Spinal cord (tissue), 10 donors: Measurements from ENCODE around the gene ALDH1A1. TPM values are rescaled to one million over a fixed set of nuclear protein-coding genes. Genes with fewer than 3 reads are reported as not detected.

Experiments
- DNase-seq, 6 donors: peaks; one replicate each; pipeline versions ENCODE4 v3.0.0 to v3.0.0-alpha.2; 2013 to 2015; ENCODE audit warnings: low spot score in 6 of 6, low read depth in 4 of 6
- H3K27ac ChIP-seq: one replicate; pipeline ENCODE4 v1.5.1; 2013; ENCODE audit warnings: low read depth, low read length, control low read depth
- H3K27me3 ChIP-seq: one replicate; pipeline ENCODE4 v1.6.1; 2013; ENCODE audit warnings: low read length; ENCODE audit not compliant: control insufficient read depth, insufficient read depth
- H3K36me3 ChIP-seq: one replicate; pipeline ENCODE4 v1.6.1; 2013; ENCODE audit warnings: low read length; ENCODE audit not compliant: control insufficient read depth, insufficient read depth
- H3K4me1 ChIP-seq: one replicate; pipeline ENCODE4 v1.6.1; 2013; ENCODE audit warnings: low read length; ENCODE audit not compliant: control insufficient read depth, insufficient read depth
- H3K4me3 ChIP-seq: one replicate; pipeline ENCODE4 v1.5.1; 2013; ENCODE audit warnings: low read depth, low read length, control low read depth
- H3K9me3 ChIP-seq: one replicate; pipeline ENCODE4 v1.6.1; 2013; ENCODE audit warnings: low read length; ENCODE audit not compliant: control insufficient read depth, insufficient read depth
- WGBS: methylation state at CpG from one replicate; pipeline ENCODE4 v1.1.5; 2013; ENCODE audit warnings: missing lambda C conversion rate; ENCODE audit not compliant: insufficient coverage; 5-methylcytosine and 5-hydroxymethylcytosine counted together
- polyA plus RNA-seq, 2 donors: library from polyadenylated mRNA; unstranded; fragments of 120-200 nt; gene quantifications; one replicate each; pipeline ENCODE4 v1.2.1, GENCODE V29; 2013; ENCODE audit not compliant: insufficient read length in 2 of 2
- total RNA-seq, 2 donors: library from RNA; depleted of rRNA in 1 of 2; stranded (reverse); fragments of 120-200 nt in 1 of 2; fragments of >200 nt in 1 of 2; gene quantifications; one replicate each; pipeline versions ENCODE4 v1.2.3 to v1.2.4, GENCODE V29; 2013 to 2014
- donor health status: healthy.

ALDH1A1 gene
- total and polyA plus RNA-seq, 4 donors, result 7.2 to 74.5 (median 18.5) TPM

DNA sequence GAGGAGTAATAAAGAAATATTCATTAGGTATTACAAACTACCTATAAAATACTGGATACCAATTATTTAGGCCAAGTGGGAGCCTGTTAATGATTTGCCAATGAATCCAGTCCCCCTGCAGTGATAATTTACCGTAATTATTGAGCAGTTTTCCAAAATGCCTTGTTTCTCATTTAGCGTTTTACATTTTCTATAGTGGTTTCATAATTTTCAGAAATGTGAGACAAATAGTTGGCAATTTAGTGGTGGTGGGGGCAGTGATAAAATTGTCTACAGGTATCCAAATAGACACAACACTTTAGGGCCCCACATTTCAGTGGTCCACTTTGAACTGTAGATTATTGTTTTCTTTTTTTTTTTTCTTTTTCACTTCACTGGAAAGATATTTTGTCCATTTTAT lies 27.3 kb upstream of the ALDH1A1 start:
- Histone ChIP-seq H3K4me1 (no peaks in the 10 kb centered on the region), H3K27ac (no peak overlapping the region), H3K4me3 (no peak overlapping the region), H3K36me3 (no peaks in the 10 kb centered on the region), H3K27me3 (no peaks in the 10 kb centered on the region), H3K9me3 (no peaks in the 10 kb centered on the region)
- no CpG with 5 or more reads among the region's 2 CpGs for WGBS
- peak in 1 of 6 donors; percentile 13 for DNase-seq

- no peak overlapping the region for H3K27ac ChIP-seq
- H3K27me3 ChIP-seq, result no peaks in the 10 kb centered on the region
- no CpG with 5 or more reads among the region's 1 CpG for WGBS
- no peaks in the 10 kb centered on the region for H3K36me3 ChIP-seq
- no peak overlapping the region for H3K4me3 ChIP-seq
- no peaks in the 10 kb centered on the region for H3K4me1 ChIP-seq
- no peak for DNase-seq
- H3K9me3 ChIP-seq, result no peaks in the 10 kb centered on the region
These were observed 26.7 kb upstream of the ALDH1A1 start for GRCh38 chr9:72979405-72980100.

GRCh38 chr9:72978744-72979143 lies 25.9 kb upstream of the ALDH1A1 start:
- DNase-seq, result peak in 1 of 6 donors; percentile 64
- Histone ChIP-seq H3K4me3 (no peak overlapping the region), H3K4me1 (no peaks in the 10 kb centered on the region), H3K9me3 (no peaks in the 10 kb centered on the region), H3K36me3 (no peaks in the 10 kb centered on the region), H3K27ac (no peak overlapping the region), H3K27me3 (no peaks in the 10 kb centered on the region)
- no CpG with 5 or more reads among the region's 1 CpG for WGBS

DNA sequence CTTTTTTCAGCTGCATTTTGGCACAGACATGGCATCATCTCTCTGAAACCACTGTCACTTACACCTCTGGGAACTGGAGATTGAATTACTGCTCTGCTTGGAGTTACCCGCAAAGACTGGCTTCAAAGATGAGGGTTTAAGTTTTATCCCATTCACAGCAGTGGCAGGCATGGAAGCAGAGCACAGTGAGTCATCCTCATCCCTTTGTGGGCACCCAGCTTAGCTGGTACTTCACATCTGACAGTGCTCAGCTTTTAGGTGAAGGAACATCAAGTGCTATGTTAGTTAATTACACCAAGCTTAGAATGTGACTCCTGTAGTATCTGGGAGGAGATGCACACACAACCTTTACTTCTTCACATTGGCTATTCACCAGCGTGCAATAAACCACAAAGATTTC lies 24.8 kb upstream of the ALDH1A1 start:
- Histone ChIP-seq H3K4me1 (no peaks in the 10 kb centered on the region), H3K36me3 (no peaks in the 10 kb centered on the region), H3K4me3 (no peak overlapping the region), H3K9me3 (no peaks in the 10 kb centered on the region), H3K27me3 (no peaks in the 10 kb centered on the region), H3K27ac (no peak overlapping the region)
- DNase-seq, result no peak
- 100% methylated on average over 1 of the region's 2 CpGs for WGBS

GRCh38 chr9:72974501-72974900 lies 21.6 kb upstream of the ALDH1A1 start:
- no peaks in the 10 kb centered on the region for H3K4me1 ChIP-seq

GRCh38 chr9:72972636-72973035 lies 19.8 kb upstream of the ALDH1A1 start:
- Histone ChIP-seq H3K4me1 (no peaks in the 10 kb centered on the region), H3K27ac (no peak overlapping the region), H3K9me3 (no peaks in the 10 kb centered on the region), H3K27me3 (no peaks in the 10 kb centered on the region), H3K36me3 (no peaks in the 10 kb centered on the region), H3K4me3 (no peak overlapping the region)
- 85% methylated on average over 2 of the region's 2 CpGs for WGBS
- no peak for DNase-seq

More at GRCh38 chr9:72974501-72974900, 21.6 kb upstream of the ALDH1A1 start:
- Histone ChIP-seq H3K9me3 (no peaks in the 10 kb centered on the region), H3K27ac (no peak overlapping the region), H3K27me3 (no peaks in the 10 kb centered on the region), H3K4me3 (no peak overlapping the region), H3K36me3 (no peaks in the 10 kb centered on the region)
- no peak for DNase-seq

DNA sequence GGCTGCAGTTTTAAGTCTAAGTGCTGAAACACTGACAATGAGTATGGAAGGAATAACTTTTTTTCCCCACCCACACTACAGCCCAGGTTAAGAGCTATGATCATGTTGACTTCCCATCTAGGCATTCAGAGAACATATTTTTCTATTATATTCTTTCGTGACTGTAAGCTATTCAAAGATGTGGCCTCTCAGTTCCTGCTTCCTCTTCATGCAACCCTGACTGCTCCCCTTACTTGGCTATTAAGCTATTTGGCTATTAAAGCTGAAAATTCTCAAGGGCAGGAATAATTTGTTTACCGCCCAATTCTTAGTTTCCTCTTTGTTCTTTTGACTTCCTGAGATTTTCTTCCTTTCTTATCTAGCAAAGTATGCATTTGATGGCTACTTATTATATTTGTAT lies 18.6 kb upstream of the ALDH1A1 start:
- Histone ChIP-seq H3K27ac (no peak overlapping the region), H3K9me3 (no peaks in the 10 kb centered on the region), H3K36me3 (no peaks in the 10 kb centered on the region), H3K4me1 (no peaks in the 10 kb centered on the region), H3K27me3 (no peaks in the 10 kb centered on the region), H3K4me3 (no peak overlapping the region)
- no CpG with 5 or more reads among the region's 2 CpGs for WGBS
- DNase-seq, result no peak

GRCh38 chr9:72960446-72960845 lies 7.6 kb upstream of the ALDH1A1 start:
- Histone ChIP-seq H3K4me1 (no peaks in the 10 kb centered on the region), H3K27me3 (no peaks in the 10 kb centered on the region)
- WGBS, result 97% methylated on average over 3 of the region's 4 CpGs

GRCh38 chr9:72958485-72959281 lies 5.8 kb upstream of the ALDH1A1 start:
- Histone ChIP-seq H3K36me3 (no peaks in the 10 kb centered on the region), H3K4me1 (no peaks in the 10 kb centered on the region), H3K9me3 (peaks cover 3% of the 10 kb centered on the region), H3K4me3 (no peak overlapping the region), H3K27me3 (no peaks in the 10 kb centered on the region), H3K27ac (no peak overlapping the region)
- no peak for DNase-seq
- 95% methylated on average over 4 of the region's 5 CpGs for WGBS

More at GRCh38 chr9:72960446-72960845, 7.6 kb upstream of the ALDH1A1 start:
- peaks cover 3% of the 10 kb centered on the region for H3K9me3 ChIP-seq
- H3K27ac ChIP-seq, result no peak overlapping the region
- H3K4me3 ChIP-seq, result no peak overlapping the region
- no peaks in the 10 kb centered on the region for H3K36me3 ChIP-seq
- DNase-seq, result no peak

DNA sequence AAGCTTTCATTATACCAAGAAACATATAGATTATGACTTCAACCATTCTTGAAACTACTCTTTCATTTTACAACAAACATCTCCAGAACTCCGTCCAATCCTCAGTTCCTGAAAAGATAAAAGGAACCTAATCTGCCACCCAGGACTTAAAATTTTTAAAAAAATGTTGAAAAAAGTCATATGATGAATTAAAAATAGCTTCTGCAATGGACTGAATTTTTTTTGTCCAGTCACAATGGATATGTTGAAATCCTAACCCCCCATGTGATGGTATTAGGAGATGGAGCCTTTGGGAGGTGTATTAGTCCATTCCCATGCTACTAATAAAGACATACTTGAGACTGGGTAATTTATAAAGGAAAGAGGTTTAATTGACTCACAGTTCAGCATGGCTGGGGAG lies 2.7 kb upstream of the ALDH1A1 start:
- no peaks in the 10 kb centered on the region for H3K36me3 ChIP-seq
- WGBS, result no CpG with 5 or more reads among the region's 1 CpG
- H3K27ac ChIP-seq, result no peak overlapping the region
- DNase-seq, result no peak
- no peaks in the 10 kb centered on the region for H3K27me3 ChIP-seq
- H3K9me3 ChIP-seq, result peaks cover 3% of the 10 kb centered on the region
- H3K4me3 ChIP-seq, result no peak overlapping the region
- H3K4me1 ChIP-seq, result no peaks in the 10 kb centered on the region
